Measurements from ENCODE around the gene GLI3.

The GLI3 gene

GRCh38 chr7:42025635-42026375 is 211.2 kb downstream of the GLI3 start:
- Histone ChIP-seq H3K4me3 (ENCODE audit: low read depth, low read length) (no peak overlapping the region), H3K27ac (no peak overlapping the region), H3K36me3 (no peaks in the 10 kb centered on the region), H3K27me3 (ENCODE audit: insufficient read depth, low read depth, severe bottlenecking) (peaks cover 18% of the 10 kb centered on the region), H3K9me3 (ENCODE audit: severe bottlenecking) (no peaks in the 10 kb centered on the region)
- TF ChIP-seq, protein P1, sequence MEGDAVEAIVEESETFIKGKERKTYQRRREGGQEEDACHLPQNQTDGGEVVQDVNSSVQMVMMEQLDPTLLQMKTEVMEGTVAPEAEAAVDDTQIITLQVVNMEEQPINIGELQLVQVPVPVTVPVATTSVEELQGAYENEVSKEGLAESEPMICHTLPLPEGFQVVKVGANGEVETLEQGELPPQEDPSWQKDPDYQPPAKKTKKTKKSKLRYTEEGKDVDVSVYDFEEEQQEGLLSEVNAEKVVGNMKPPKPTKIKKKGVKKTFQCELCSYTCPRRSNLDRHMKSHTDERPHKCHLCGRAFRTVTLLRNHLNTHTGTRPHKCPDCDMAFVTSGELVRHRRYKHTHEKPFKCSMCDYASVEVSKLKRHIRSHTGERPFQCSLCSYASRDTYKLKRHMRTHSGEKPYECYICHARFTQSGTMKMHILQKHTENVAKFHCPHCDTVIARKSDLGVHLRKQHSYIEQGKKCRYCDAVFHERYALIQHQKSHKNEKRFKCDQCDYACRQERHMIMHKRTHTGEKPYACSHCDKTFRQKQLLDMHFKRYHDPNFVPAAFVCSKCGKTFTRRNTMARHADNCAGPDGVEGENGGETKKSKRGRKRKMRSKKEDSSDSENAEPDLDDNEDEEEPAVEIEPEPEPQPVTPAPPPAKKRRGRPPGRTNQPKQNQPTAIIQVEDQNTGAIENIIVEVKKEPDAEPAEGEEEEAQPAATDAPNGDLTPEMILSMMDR (IDR thresholded peaks at IDR 0.05; ENCODE audit: low read depth, low read length): no peak
- no peak for DNase-seq

- no peaks in the 10 kb centered on the region for H3K9me3 ChIP-seq (ENCODE audit: severe bottlenecking)
- no peak for DNase-seq
- TF ChIP-seq, protein P1 (IDR thresholded peaks at IDR 0.05; ENCODE audit: low read depth, low read length): no peak
- no peak overlapping the region for H3K4me3 ChIP-seq (ENCODE audit: low read depth, low read length)
- H3K27ac ChIP-seq: no peak overlapping the region
- peaks cover 24% of the 10 kb centered on the region for H3K27me3 ChIP-seq (ENCODE audit: insufficient read depth, low read depth, severe bottlenecking)
- no peaks in the 10 kb centered on the region for H3K36me3 ChIP-seq
These were observed 212.5 kb downstream of the GLI3 start for GRCh38 chr7:42024537-42024936.

GRCh38 chr7:42023262-42023661 is 213.7 kb downstream of the GLI3 start:
- peaks cover 24% of the 10 kb centered on the region for H3K27me3 ChIP-seq (ENCODE audit: insufficient read depth, low read depth, severe bottlenecking)
- H3K4me3 ChIP-seq (ENCODE audit: low read depth, low read length): no peak overlapping the region
- H3K36me3 ChIP-seq: no peaks in the 10 kb centered on the region
- no peaks in the 10 kb centered on the region for H3K9me3 ChIP-seq (ENCODE audit: severe bottlenecking)
- DNase-seq: no peak
- no peak overlapping the region for H3K27ac ChIP-seq
- TF ChIP-seq, protein P1 (IDR thresholded peaks at IDR 0.05; ENCODE audit: low read depth, low read length): no peak

DNA sequence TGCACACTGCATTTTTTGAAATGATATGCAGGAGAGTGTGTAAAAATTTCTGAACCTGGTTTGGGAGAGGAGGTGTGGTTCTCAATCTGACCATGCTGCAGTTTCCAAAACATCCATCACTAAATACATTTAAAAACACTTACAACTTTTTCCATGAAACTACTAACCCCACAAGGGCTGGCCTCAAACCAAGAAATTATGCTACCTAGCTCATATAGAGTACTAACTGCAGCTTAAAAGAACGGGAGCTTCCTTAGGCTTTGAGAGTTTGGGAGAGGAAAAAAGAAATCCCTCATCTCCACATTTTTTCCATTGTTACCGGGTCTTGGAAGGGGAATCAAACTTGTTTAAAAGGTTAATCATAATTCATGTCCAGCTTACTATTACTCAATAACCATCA is 214.2 kb downstream of the GLI3 start:
- H3K27ac ChIP-seq: no peak overlapping the region
- TF ChIP-seq, protein P1 (IDR thresholded peaks at IDR 0.05; ENCODE audit: low read depth, low read length): no peak
- H3K4me3 ChIP-seq (ENCODE audit: low read depth, low read length): no peak overlapping the region
- no peak for DNase-seq
- H3K36me3 ChIP-seq: no peaks in the 10 kb centered on the region
- H3K27me3 ChIP-seq (ENCODE audit: insufficient read depth, low read depth, severe bottlenecking): peaks cover 24% of the 10 kb centered on the region
- no peaks in the 10 kb centered on the region for H3K9me3 ChIP-seq (ENCODE audit: severe bottlenecking)

DNA sequence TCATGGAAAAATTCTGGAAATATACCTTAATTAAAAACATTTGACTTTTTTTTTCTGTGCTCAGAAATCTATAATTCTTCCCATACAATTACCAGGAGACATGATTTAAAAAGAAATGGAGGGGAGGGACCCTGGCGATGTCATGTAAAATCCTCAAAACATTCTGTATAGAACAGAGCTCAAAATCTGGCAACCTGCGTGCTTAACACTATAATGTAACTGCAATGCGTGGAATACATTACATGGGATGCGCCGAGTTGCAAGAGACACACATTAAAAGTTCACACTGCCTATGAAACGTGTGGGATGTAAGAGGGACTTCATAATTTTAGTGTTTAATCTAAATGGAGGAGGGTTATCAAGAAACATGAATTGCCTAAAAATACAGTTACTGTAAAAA is 215.0 kb downstream of the GLI3 start:
- no peak for DNase-seq
- Histone ChIP-seq H3K27me3 (ENCODE audit: insufficient read depth, low read depth, severe bottlenecking) (peaks cover 24% of the 10 kb centered on the region), H3K36me3 (no peaks in the 10 kb centered on the region), H3K9me3 (ENCODE audit: severe bottlenecking) (no peaks in the 10 kb centered on the region), H3K27ac (no peak overlapping the region), H3K4me3 (ENCODE audit: low read depth, low read length) (no peak overlapping the region)
- TF ChIP-seq, protein P1 (IDR thresholded peaks at IDR 0.05; ENCODE audit: low read depth, low read length): no peak

DNA sequence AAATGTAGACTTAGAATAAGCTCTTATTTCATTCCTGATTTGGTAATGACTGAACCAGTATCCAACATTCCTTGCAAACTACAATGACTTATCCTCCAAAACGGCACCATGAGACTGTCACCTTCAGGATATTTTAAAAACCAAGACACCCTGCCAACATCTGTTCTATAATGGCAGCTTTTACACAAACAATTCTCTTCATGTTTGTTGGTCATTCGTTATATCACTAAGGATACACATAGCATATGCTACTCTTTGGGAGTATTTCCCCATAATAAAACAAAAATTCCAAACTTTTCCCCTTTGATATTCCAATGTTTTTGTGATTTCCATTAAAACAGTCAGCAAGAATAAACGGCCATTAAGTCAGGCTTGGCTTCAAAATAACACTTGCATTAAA is 215.4 kb downstream of the GLI3 start:
- no peak for DNase-seq
- Histone ChIP-seq H3K27me3 (ENCODE audit: insufficient read depth, low read depth, severe bottlenecking) (peaks cover 20% of the 10 kb centered on the region), H3K27ac (no peak overlapping the region), H3K9me3 (ENCODE audit: severe bottlenecking) (no peaks in the 10 kb centered on the region), H3K4me3 (ENCODE audit: low read depth, low read length) (no peak overlapping the region), H3K36me3 (no peaks in the 10 kb centered on the region)
- TF ChIP-seq, protein P1 (IDR thresholded peaks at IDR 0.05; ENCODE audit: low read depth, low read length): no peak
